ENCODE measurements around the gene ZNF516. TPM values are rescaled to one million over a fixed set of nuclear protein-coding genes. Genes with fewer than 3 reads are reported as not detected.
"Not testable (repeated sequence)": the region's sequence is repeated elsewhere in the genome, so short reads cannot be mapped to it uniquely, and the experiment has no call there.

ZNF516 gene
- total and polyA plus RNA-seq, 7 donors = 2.4 to 20.6 (median 9.6) TPM

DNA sequence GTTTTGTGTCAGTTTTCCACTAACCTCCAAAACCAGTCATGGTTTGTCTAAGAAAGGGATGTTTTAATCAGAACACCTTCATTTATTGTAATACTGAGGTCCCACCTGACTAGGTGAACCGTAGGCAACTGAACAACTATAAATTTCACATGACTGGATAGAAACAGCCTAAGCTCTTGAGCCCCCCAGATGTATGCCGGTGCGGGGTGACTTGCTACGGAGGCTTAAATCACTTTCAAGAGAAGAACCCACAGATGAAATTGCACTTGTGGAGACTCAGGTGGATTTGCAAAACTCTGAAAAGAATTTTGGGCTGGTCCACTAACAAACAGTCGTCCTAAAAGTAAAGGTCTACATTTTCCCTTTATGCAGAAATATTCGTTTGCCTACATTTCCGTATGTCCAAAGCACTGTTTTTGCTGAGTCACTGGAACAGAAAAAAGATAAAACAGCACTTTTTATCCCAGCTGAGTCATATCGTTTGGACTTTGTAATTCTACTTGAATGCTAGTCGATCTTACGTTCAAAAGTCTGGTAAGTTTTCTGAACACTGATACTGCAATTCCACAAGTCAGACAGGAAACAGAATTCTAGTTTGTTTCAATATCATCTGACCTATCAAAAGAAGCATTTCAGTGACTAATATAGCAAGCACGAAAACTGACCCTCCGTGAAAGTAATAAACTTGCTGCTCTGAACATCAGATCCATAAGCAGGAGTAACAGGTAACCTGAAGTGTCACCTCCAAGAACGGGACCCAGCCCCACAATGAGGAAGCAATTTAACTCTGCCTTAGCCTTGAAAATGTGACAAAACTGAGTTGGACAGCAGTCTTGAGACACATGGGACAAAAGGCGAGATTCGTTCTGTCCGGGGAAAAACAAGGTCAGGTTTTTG lies 18.1 kb downstream of the ZNF516 start:
- peak overlapping the region; percentile 60 for H3K4me3 ChIP-seq
- TF ChIP-seq, protein P1, sequence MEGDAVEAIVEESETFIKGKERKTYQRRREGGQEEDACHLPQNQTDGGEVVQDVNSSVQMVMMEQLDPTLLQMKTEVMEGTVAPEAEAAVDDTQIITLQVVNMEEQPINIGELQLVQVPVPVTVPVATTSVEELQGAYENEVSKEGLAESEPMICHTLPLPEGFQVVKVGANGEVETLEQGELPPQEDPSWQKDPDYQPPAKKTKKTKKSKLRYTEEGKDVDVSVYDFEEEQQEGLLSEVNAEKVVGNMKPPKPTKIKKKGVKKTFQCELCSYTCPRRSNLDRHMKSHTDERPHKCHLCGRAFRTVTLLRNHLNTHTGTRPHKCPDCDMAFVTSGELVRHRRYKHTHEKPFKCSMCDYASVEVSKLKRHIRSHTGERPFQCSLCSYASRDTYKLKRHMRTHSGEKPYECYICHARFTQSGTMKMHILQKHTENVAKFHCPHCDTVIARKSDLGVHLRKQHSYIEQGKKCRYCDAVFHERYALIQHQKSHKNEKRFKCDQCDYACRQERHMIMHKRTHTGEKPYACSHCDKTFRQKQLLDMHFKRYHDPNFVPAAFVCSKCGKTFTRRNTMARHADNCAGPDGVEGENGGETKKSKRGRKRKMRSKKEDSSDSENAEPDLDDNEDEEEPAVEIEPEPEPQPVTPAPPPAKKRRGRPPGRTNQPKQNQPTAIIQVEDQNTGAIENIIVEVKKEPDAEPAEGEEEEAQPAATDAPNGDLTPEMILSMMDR (IDR thresholded peaks at IDR 0.05) = no peak
- 22 to 38% (median 23%) methylated on average over 16 of the region's 16 CpGs for WGBS, 3 donors
- no peaks in the 10 kb centered on the region for H3K27me3 ChIP-seq (ENCODE audit: insufficient read depth in 3 of 3, low read length in 2 of 3)
- intact Hi-C loops (cut with DNase I) = loop anchor here (2.0 to 5.0 kb wide), 2 partner anchors 14 to 70 kb away; no protein-coding TSS in a partner anchor
- no peaks in the 10 kb centered on the region for H3K9me3 ChIP-seq
- H3K27ac ChIP-seq = peak overlapping the region; percentile 72
- peak; percentile 20 to 49 (median 26) for ATAC-seq
- H3K4me1 ChIP-seq = peaks cover 49% of the 10 kb centered on the region
- DNase-seq = no peak
- H3K36me3 ChIP-seq (ENCODE audit: insufficient read depth in 1 of 2, low read depth in 1 of 2) = no peaks in the 10 kb centered on the region

DNA sequence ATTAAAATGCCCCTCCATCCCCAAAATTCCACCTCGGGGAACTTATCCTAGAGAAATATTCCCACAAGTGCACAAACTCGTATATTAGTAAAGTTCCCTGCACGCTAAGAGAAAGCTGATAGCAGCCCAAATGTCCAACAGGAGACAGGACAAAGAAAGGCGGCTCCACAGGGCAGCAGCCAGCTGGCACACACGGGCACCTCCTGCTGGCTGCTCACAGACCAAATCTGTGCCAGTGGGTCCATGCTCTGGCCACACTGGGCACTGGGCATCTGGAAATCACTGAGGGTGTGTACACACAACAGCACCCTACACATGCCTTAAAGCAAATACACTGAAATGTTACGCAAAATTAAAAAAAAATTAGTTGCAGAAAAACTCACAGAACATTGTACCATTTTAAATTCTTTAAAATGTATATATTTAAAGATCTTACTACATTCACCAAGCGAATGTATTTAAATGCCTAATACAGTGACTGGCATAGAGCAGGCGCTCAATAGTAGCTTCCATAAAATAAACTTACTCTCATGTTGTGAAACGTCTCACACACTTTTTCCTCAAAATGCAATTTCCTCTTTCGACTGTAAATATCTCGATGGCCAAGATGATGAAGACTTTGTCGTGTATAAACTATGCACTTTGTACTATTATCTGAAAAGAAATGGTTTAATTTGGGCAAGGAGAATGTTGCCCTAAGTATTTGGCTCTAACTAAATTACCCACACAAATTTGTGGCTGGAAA lies 19.4 kb downstream of the ZNF516 start:
- Histone ChIP-seq H3K4me1 (peaks cover 62% of the 10 kb centered on the region), H3K4me3 (peak overlapping the region; percentile 50), H3K27me3 (ENCODE audit: insufficient read depth in 3 of 3, low read length in 2 of 3) (no peaks in the 10 kb centered on the region), H3K9me3 (no peaks in the 10 kb centered on the region), H3K27ac (peak overlapping the region; percentile 72), H3K36me3 (ENCODE audit: insufficient read depth in 1 of 2, low read depth in 1 of 2) (no peaks in the 10 kb centered on the region)
- DNase-seq (peak in 1 of 2 donors; percentile 75), ATAC-seq (peak; percentile 84 to 94 (median 90))
- TF ChIP-seq, protein P1 (IDR thresholded peaks at IDR 0.05) = peak; percentile 60
- 60 to 67% (median 62%) methylated on average over 12 of the region's 12 CpGs for WGBS, 3 donors
- intact Hi-C loops (cut with DNase I) = loop anchor here (2.0 to 5.0 kb wide), 2 partner anchors 15 to 68 kb away; no protein-coding TSS in a partner anchor

DNA sequence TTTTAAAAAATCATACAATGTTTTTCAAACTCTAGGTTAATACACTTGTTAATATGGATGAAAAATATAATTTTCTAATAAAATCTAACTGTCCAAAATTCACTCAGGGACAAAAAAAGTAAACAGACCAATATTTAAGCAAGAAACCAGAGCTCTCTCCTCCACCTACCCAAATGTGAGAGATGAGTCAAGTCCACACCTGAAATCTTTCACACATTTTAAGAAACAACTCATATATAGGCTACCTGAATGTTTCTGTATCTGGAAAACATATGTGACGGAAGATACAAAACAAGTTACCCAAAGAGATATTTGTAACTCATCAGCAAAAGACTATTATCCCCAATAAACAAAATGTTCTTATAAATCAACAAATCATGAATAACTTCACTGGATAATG lies 20.2 kb downstream of the ZNF516 start:
- DNase-seq (no peak), ATAC-seq (no peak)
- TF ChIP-seq, protein P1 (IDR thresholded peaks at IDR 0.05) = no peak
- Histone ChIP-seq H3K9me3 (no peaks in the 10 kb centered on the region), H3K4me1 (peaks cover 70% of the 10 kb centered on the region), H3K36me3 (ENCODE audit: insufficient read depth in 1 of 2, low read depth in 1 of 2) (no peaks in the 10 kb centered on the region), H3K4me3 (peak overlapping the region; percentile 50), H3K27me3 (ENCODE audit: insufficient read depth in 3 of 3, low read length in 2 of 3) (no peaks in the 10 kb centered on the region), H3K27ac (peak overlapping the region; percentile 72)
- intact Hi-C loops (cut with DNase I) = loop anchor here in 1 of 2 donors (5.0 kb wide), 1 partner anchor 68 kb away; no protein-coding TSS in a partner anchor
- WGBS, 3 donors = 91 to 100% (median 93%) methylated on average over 1 of the region's 1 CpG

DNA sequence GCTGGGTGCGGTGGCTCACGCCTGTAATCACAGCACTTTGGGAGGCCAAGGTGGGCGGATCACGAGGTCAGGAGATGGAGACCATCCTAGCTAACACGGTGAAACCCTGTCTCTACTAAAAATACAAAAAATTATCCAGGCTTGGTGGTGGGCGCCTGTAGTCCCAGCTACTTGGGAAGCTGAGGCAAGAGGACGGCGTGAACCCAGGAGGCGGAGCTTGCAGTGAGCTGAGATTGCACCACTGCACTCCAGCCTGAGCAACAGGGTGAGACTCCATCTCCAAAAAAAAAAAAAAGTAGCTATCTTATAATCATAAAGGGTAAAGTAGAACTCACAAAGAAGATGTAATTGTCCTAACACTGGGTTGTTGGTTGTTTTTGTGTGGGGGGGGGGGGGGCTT lies 21.5 kb downstream of the ZNF516 start:
- DNase-seq; H3K36me3 ChIP-seq (ENCODE audit: insufficient read depth in 1 of 2, low read depth in 1 of 2); H3K9me3 ChIP-seq; H3K4me3 ChIP-seq; H3K27ac ChIP-seq; intact Hi-C loops (cut with DNase I); ATAC-seq; H3K27me3 ChIP-seq (ENCODE audit: insufficient read depth in 3 of 3, low read length in 2 of 3): not testable (repeated sequence)
- peaks cover 77% of the 10 kb centered on the region for H3K4me1 ChIP-seq
- WGBS, 3 donors = 89 to 97% (median 93%) methylated on average over 9 of the region's 9 CpGs

DNA sequence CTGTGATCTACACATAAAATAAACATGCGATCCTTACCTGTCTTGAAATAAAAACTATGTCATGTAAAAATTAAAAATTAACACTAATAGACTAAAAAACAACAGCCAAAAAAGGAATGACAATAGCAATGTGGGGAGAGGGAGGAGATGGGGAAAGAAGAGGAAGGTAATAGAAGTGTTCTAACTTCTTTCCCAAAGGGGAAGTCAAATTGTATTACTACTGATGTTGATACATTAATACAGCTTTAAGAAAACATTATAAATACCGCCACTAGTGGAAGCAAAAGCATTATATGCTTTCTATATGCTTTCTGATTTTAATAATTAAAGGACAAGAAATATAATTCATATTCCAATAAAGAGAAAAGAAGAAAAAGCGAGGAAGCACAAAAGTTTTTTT lies 22.2 kb downstream of the ZNF516 start:
- ATAC-seq (no peak), DNase-seq (no peak)
- H3K27me3 ChIP-seq (ENCODE audit: insufficient read depth in 3 of 3, low read length in 2 of 3) = no peaks in the 10 kb centered on the region
- TF ChIP-seq, protein P1 (IDR thresholded peaks at IDR 0.05) = no peak
- no peak overlapping the region for H3K27ac ChIP-seq
- no peaks in the 10 kb centered on the region for H3K36me3 ChIP-seq (ENCODE audit: insufficient read depth in 1 of 2, low read depth in 1 of 2)
- no peaks in the 10 kb centered on the region for H3K9me3 ChIP-seq
- H3K4me1 ChIP-seq = peaks cover 75% of the 10 kb centered on the region
- intact Hi-C loops (cut with DNase I) = no loop called here
- H3K4me3 ChIP-seq = no peak overlapping the region
- WGBS, 3 donors = 93 to 98% (median 96%) methylated on average over 3 of the region's 3 CpGs

All from psoas muscle (tissue), 8 donors.